ENCODE data around the gene AUTS2.

The AUTS2 gene

GRCh38 chr7:70770154-70770553 lies 1171.9 kb downstream of the AUTS2 start:
- no peak for DNase-seq (ENCODE audit: low read depth, low spot score)

GRCh38 chr7:70771451-70771850 lies 1173.2 kb downstream of the AUTS2 start:
- no peak for DNase-seq (ENCODE audit: low read depth, low spot score)

DNA sequence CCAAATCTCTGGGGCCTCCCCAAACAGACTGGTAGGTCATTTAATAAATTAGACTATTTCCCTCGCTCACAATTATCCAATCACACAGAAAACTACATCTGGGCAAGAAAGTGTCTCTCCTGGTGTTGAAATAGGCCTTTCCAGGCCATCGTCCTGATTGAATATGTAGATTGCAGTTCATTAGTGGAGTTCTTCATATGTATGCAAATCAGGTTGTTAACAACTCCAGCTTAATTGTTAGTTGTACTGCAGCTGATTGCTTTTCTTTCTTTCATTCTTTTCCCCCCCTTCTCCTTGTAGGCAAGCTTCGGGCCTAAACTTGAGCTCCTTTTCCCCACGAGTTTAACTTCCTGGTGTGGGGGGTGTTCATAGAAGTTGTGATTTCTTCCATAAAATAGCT lies 1174.6 kb downstream of the AUTS2 start:
- no peak for DNase-seq (ENCODE audit: low read depth, low spot score)

DNA sequence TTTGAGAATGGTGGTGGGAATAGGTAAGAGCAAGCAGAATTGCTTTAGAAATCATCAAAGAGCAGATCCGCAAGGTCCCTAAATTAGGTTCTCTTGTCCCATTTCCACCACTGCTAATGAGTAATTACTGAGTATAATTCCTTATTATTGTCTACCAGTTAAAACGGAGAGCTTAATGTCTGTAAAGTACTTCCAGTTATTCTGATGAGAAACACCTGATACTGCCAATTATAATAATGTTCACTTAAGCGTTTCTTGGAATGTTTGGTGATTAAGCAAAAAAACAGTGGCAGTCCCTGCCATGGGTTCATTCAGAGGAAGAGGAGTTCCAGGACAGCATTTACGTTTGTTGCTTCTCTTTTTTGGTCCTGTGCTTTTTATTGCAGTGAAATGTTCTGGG lies 1175.1 kb downstream of the AUTS2 start:
- no peak for DNase-seq (ENCODE audit: low read depth, low spot score)

DNA sequence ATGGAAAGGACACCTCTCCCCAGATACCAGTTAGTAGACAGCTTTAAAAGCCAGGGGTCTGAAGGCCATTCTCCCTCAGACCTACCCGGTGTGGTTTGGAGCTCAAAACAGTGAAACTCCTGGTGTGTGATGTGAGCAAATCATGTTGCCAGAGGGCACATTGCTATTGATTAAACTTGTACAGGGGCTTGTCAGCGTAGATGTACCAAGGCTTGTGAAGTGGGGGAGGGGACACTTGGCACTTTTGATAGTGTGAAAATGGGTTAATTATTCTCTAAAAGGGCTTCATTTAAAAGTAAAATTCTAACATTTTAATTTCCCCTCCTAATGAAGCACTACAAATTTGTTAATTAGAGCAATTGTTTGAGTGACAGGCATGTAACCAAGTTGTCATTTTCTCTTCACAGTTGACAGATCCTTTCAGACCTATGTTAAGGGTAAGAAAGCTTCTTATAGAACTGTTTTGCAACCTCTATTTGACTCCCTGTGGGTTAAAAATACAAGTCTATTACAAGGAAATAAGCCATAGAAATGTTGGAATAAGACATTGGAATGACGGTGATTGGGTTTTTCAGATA lies 1176.8 kb downstream of the AUTS2 start:
- no peak for DNase-seq (ENCODE audit: low read depth, low spot score)

DNA sequence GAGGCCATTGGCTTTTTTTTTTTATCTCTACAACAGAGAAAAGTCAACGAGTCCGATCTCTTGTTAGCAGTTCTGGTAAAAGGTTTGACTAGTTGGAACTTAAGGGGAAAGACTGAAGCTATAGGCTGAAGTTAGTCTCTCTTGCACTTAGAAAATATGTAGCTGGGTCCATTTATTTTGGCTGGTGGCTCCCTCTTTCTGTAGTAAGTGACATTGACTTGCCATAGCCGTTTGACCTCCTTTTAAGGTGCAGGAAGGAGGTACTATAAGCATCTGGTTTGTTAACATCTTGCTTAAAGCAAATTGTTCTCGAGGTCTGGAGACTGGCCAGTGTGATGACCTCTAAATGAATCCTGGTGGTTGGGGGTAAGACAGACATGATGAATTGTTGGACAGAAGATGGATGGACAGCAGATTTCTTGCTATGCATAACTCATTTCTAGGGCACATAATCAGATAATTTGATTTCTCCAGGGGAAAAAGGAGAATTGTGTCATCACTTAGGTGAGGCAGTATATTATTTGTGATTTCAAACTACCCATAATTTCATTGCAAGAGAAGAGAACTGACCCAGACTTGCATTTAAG lies 1177.4 kb downstream of the AUTS2 start:
- no peak for DNase-seq (ENCODE audit: low read depth, low spot score)

- DNase-seq (ENCODE audit: low read depth, low spot score): no peak
Observed at GRCh38 chr7:70776627-70777101, 1178.4 kb downstream of the AUTS2 start.

DNA sequence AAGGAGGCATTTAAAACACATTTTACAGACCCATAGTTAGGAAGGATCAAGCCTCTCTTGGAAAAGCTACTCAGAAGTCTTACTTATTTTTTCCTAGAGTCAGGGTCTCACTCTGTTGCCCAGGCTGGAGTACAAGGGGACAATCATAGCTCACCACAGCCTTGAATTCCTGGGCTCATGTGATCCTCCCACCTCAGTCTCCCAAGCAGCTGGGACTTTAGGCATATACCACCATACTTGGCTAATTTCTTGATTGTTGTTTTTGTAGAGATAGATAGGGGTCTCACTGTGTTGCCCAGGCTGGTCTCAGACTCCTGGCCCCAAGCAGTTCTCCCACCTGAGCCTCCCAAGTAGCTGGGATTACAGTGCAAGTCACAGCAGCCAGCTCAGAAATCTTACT lies 1179.0 kb downstream of the AUTS2 start:
- no peak for DNase-seq (ENCODE audit: low read depth, low spot score)

- DNase-seq (ENCODE audit: low read depth, low spot score): no peak
Observed at GRCh38 chr7:70778585-70778984, 1180.3 kb downstream of the AUTS2 start.

- DNase-seq (ENCODE audit: low read depth, low spot score): no peak
Observed at GRCh38 chr7:70779321-70779720, 1181.0 kb downstream of the AUTS2 start.

DNA sequence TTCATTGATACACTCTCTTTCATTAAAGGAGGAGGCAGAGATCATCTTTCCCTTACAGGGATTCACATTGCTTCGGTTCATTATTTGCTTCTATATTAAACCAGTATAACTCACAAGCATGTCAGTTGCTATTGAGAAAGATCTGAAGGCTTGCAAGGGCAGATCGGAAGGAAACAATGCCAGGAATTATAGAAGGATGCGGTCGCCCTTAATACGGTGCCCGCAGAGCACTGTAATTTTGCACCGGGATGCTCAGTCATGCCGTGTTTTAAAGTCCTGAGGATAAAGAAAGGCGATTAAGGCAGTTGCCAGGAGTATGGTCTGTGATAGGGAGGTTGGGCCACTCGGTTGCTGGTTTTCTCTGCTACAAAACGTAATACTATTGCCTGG lies 1183.6 kb downstream of the AUTS2 start:
- DNase-seq (ENCODE audit: low read depth, low spot score): no peak

- no peak for DNase-seq (ENCODE audit: low read depth, low spot score)
Observed at GRCh38 chr7:70782796-70783195, 1184.5 kb downstream of the AUTS2 start.

GRCh38 chr7:70785427-70785826 lies 1187.2 kb downstream of the AUTS2 start:
- no peak for DNase-seq (ENCODE audit: low read depth, low spot score)

DNA sequence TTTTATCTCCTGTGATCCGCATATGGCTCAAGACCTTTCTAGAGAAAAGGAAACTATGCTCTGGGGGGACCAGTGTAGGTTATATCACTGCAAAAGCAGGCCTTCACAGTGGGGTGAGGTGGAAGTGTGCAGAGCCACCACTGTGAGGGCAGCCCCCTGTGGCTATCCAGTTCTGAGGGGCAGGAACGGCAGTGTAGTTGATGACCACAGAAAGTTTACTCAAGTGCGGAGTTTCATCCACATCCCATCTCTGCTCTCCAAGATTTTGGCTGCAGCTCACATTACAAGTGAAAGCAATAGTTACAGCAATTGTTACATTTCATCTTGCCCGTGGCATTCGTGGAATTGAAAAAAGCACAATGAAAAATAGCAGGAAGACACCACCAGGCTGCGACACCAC lies 1187.8 kb downstream of the AUTS2 start:
- DNase-seq (ENCODE audit: low read depth, low spot score): no peak

GRCh38 chr7:70787286-70787685 lies 1189.0 kb downstream of the AUTS2 start:
- DNase-seq (ENCODE audit: low read depth, low spot score): no peak

- no peak for DNase-seq (ENCODE audit: low read depth, low spot score)
Observed at GRCh38 chr7:70787771-70788170, 1189.5 kb downstream of the AUTS2 start.

DNA sequence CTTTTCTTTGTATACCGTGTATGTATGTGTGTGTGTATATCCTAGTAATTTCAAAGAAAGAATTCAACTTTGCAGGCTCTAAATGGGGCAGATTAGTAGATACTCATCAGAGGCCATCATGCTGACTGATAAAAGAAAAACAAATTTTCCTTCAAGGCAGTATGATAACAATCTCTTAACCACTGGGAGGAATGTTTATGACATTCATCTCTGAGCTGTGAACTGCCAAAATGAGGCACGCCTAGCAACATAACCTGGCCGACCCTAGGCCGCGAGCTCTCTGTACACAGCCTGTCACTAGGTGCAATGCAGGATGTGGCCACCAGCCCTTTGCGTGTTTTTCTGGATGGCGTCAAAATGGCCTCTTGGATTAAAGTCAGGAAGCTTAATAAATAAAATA lies 1190.0 kb downstream of the AUTS2 start:
- no peak for DNase-seq (ENCODE audit: low read depth, low spot score)

GRCh38 chr7:70789481-70790214 lies 1191.4 kb downstream of the AUTS2 start:
- no peak for DNase-seq (ENCODE audit: low read depth, low spot score)

GRCh38 chr7:70790215-70791073 lies 1192.2 kb downstream of the AUTS2 start:
- no peak for DNase-seq (ENCODE audit: low read depth, low spot score)

GRCh38 chr7:70791341-70791740 lies 1193.1 kb downstream of the AUTS2 start:
- DNase-seq (ENCODE audit: low read depth, low spot score): no peak

DNA sequence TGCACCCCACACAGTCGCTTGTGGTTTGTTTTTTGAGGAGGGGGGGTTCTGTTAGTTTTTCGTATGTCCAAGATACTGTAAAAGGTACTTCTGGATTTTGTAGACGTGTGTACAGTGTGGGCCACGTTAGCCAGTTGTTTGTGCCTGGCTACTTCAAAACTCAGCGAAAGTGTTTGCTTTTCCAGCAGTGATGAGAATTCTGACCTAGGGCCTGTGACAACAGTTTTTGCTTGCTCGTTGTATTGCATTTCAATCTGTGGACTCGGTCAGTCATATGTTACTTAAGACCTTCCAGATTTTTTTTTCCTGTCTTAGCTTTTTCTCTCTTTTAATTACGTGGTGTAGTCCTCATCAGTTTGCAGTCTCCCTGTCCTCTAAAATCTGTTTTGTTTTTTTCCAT lies 1194.8 kb downstream of the AUTS2 start:
- DNase-seq (ENCODE audit: low read depth, low spot score): no peak

DNA sequence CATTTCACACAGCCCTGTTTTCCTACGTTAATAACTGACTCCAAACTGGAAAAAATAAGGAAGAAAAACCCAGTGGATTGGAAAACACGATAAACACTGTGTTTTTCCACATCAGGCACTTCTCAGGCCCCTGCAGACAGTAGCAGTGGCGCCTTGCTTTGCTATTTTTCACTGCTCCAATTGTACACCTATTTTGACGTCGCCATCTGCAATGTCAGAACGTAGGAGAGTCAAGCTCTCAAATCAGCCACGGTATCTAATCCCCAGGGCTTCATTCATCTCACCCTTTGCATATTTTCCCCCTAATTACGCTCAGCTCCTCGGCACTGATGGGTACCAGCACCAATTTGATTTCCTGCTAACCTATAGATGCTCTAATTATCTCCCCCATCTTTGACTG lies 1195.5 kb downstream of the AUTS2 start:
- no peak for DNase-seq (ENCODE audit: low read depth, low spot score)
